ENCODE results near the gene B3GNT9.

B3GNT9 gene

GRCh38 chr16:67186550-67186950 is 35.8 kb upstream of the B3GNT9 start:
- DNase-seq (ENCODE audit: extremely low read depth, low read depth) = no peak
- TF ChIP-seq CTCF (IDR thresholded peaks at IDR 0.05; ENCODE audit: low read depth, low read length, missing control alignments) = no peak
- H3K4me3 ChIP-seq (replicated peaks; ENCODE audit: low read depth, low read length) = no peak overlapping the region

- no peak for TF ChIP-seq CTCF (IDR thresholded peaks at IDR 0.05; ENCODE audit: low read depth, low read length, missing control alignments)
- DNase-seq (ENCODE audit: extremely low read depth, low read depth) = no peak
- no peak overlapping the region for H3K4me3 ChIP-seq (replicated peaks; ENCODE audit: low read depth, low read length)
Observed at GRCh38 chr16:67185651-67186134, 34.9 kb upstream of the B3GNT9 start.

GRCh38 chr16:67184995-67185650 is 34.3 kb upstream of the B3GNT9 start:
- DNase-seq (ENCODE audit: extremely low read depth, low read depth) = peak; percentile 71
- H3K4me3 ChIP-seq (replicated peaks; ENCODE audit: low read depth, low read length) = no peak overlapping the region
- peak; percentile 76 for TF ChIP-seq CTCF (IDR thresholded peaks at IDR 0.05; ENCODE audit: low read depth, low read length, missing control alignments)

GRCh38 chr16:67184453-67184994 is 33.7 kb upstream of the B3GNT9 start:
- H3K4me3 ChIP-seq (replicated peaks; ENCODE audit: low read depth, low read length) = peak overlapping the region; percentile 45
- no peak for DNase-seq (ENCODE audit: extremely low read depth, low read depth)
- no peak for TF ChIP-seq CTCF (IDR thresholded peaks at IDR 0.05; ENCODE audit: low read depth, low read length, missing control alignments)

GRCh38 chr16:67183627-67184452 is 33.0 kb upstream of the B3GNT9 start, which contains the start of gene MATCAP1:
Gene MATCAP1 (minus strand): TSS chr16:67183963. CDS start chr16:67180610, 3,353 bp downstream.
- peak; percentile 96 for DNase-seq (ENCODE audit: extremely low read depth, low read depth)
- H3K4me3 ChIP-seq (replicated peaks; ENCODE audit: low read depth, low read length) = peak within 1 kb of the TSS; percentile 45
- no peak for TF ChIP-seq CTCF (IDR thresholded peaks at IDR 0.05; ENCODE audit: low read depth, low read length, missing control alignments)

GRCh38 chr16:67183284-67183626 is 32.5 kb upstream of the B3GNT9 start:
- TF ChIP-seq CTCF (IDR thresholded peaks at IDR 0.05; ENCODE audit: low read depth, low read length, missing control alignments) = no peak
- peak overlapping the region; percentile 45 for H3K4me3 ChIP-seq (replicated peaks; ENCODE audit: low read depth, low read length)
- no peak for DNase-seq (ENCODE audit: extremely low read depth, low read depth)

Measured in HFF-Myc (cell line).